GM18508 (cell line): ENCODE measurements around the gene SMIM22.
"Not testable (repeated sequence)": the region's sequence is repeated elsewhere in the genome, so short reads cannot be mapped to it uniquely, and the experiment has no call there.

Source experiments
- ATAC-seq: cut with Tn5 transposase; IDR thresholded peaks from one replicate; pipeline ENCODE4 v1.9.1; 2021; ENCODE audit warnings: moderate number of reproducible peaks; ENCODE audit not compliant: insufficient read depth, unreplicated experiment

SMIM22 gene

GRCh38 chr16:4768549-4769305 is 26.4 kb upstream of the SMIM22 start:
- peak; percentile 37 for ATAC-seq

DNA sequence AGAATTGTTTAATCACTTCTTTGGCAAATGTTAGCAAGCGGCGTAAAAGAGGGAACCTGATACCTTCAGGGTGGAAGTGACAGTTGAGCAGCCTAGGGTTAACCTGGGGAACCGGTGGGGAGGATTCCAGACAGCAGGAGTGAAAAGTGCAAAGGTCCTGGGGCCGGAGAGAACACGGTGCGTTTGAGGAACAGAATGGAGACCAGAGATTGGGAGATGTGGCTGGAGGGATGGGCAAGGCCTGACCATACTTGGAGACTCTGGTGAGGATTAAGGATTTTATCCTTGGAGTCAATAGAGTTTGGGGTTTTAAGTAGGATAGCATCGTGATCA is 25.9 kb upstream of the SMIM22 start:
- ATAC-seq, result no peak

GRCh38 chr16:4771646-4772045 is 23.5 kb upstream of the SMIM22 start:
- no peak for ATAC-seq

- ATAC-seq, result no peak
Observed at GRCh38 chr16:4772351-4772750, 22.8 kb upstream of the SMIM22 start.

- ATAC-seq, result no peak
Observed at GRCh38 chr16:4775005-4775404, 20.2 kb upstream of the SMIM22 start.

DNA sequence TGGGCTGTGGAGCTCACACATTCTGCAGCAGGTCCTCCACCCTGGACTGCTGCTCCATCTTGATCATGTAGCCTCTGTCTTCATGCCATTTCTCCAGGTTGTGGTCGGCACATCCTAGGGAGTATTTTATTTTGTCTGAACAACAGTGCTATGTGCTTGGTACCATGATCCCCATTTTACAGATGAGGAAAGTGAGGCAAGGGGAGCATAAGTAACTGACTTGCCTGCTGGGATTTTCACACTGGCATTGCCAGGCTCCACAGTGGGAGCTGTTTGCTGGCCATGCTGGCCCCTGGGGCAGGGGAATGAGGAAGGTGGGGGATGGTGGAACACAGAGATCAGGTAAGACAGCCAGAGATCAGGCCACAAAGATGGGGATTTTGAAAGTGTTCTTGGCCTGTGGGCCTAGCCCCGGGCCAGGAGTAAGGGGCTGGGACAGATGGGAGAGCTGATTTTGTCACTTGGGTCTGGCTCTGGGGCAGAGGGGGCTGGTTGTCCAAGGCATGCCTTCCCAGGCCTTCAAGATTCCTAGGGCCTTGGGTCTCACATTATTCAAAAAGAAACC is 18.9 kb upstream of the SMIM22 start:
- no peak for ATAC-seq

DNA sequence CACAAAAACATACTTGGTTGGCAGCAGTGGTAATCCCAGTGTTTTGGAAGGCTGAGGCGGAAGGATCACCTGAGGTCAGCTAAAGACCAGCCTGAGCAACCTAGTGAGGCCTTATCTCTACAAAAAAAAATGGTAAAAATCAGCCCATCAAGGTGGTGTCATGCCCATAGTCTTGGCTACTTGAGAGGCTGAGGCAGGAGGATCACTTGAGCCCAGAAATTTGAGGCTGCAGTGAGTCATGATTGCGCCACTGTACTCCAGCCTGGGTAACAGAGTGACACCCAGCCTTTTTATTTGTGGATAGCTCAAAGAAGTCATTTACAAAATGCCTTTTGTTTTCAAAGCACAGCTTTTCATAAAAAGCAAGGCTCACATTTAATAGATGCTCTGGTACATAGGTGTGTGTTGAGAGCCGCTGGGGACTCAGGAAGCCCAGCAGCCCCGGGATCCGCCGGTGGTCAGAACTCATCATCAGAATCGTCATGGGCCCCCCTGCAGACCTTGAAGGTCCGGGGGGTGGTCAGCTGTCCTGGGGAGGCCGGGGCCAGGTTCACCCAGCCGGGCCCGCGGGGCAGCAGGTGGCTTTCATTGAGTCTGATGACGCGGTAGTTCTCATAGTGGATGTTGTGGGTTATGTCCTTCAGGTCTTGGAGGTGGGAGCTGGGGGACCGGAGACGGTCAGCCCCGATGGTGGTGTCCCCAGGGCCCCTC is 17.7 kb upstream of the SMIM22 start:
- no peak for ATAC-seq

- ATAC-seq, result no peak
Observed at GRCh38 chr16:4778050-4778392, 17.1 kb upstream of the SMIM22 start.

DNA sequence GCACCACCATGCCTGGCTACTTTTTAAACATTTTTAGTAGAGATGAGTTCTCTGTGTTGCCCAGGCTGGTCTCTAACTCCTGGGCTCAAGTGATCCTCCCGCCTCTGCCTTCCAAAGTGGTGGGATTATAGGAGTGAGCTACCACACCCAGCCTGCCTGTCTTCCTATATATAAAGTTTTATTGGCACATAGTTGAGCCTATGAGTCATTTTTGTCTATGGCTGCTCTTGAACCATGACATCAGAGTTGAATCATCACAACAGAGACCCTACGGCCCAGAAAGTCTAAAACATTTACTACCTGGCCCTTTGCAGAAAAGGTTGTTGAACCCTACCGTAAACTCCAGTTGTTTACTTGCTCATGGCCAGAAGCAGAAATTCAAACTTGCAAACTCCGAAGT is 14.9 kb upstream of the SMIM22 start:
- ATAC-seq, result no peak

DNA sequence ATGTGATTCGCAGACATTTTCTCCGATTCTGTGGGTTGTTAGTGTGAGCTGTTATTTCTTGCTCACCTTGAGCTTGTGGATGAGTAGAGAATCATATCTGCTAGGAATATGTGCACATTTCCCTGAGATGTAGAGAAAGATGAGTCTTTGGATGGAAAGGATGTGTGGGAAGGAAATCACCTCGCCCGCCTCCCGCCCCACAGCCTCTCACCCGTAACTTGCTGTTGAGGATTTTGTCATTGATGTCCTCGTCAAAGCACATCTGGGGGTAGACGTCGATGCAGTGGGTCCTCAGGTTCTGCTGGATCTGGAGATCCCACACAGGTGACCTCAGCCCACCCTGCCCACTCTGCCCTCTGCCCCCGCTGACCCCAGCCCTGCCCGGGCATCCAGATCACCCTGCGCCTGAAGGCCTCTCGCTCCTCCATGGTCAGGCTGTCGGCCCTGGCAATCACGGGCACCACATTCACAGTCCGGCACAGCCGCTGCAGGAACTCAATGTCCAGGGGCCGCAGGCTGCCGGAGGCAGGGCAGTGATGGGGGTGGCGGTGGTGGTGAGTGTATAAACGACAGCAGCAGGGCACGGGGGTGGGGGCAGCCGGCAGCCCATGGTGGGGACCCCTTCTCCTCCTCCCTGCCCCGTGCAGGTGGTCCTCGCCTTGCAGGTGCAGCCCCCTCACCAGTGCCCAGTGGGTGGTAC is 11.8 kb upstream of the SMIM22 start:
- ATAC-seq, result no peak

- ATAC-seq, result no peak
Observed at GRCh38 chr16:4783951-4784336, 11.2 kb upstream of the SMIM22 start.

DNA sequence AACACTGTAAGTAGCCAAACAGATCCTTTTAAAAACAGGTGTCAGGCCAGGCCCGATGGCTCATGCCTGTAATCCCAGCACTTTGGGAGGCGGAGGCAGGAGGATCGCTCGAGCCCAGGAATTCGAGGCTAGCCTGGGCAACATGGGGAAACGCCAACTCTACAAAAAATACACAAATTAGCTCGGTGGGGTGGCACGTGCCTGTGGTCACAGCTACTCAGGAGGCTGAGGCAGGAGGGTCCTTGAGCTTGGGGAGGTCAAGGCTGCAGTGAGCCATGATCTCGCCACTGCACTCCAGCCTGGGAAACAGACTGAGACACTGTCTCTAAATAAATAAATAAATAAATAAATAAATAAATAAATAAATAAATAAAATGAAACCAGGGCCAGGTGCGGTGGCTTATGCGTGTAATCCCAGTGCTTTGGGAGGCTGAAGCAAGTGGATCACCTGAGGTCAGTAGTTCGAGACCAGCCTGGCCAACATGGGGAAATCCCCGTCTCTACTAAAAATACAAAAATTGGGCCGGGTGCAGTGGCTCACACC is 10.7 kb upstream of the SMIM22 start:
- ATAC-seq, result not testable (repeated sequence)

- no peak for ATAC-seq
Observed at GRCh38 chr16:4785758-4786433, 9.3 kb upstream of the SMIM22 start.

GRCh38 chr16:4787068-4787467 is 8.1 kb upstream of the SMIM22 start:
- no peak for ATAC-seq

GRCh38 chr16:4787627-4788482 is 7.3 kb upstream of the SMIM22 start, which contains the start of gene SEPTIN12:
TSS of gene SEPTIN12 (minus strand) at chr16:4788345. CDS start at chr16:4787645, 700 bp downstream.
- no peak for ATAC-seq

DNA sequence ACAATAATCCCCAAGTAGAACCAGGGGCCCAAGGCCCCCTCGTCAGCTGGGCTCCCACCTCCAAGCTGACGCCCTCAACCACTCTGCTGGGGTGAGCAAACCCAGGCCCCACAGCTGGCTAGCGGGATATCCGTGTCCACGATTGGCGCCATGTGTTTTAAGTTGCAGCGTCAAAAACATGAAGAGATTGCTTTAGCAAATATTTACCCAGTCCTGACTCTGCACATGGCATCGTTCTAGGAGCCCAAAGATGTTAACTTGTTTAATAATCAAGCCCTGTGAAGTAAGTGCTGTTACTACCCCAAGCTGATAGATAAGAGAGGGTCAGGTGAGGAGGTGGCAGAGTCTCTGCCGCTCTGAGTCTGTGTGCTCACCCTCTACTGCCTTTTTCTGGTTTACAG is 6.7 kb upstream of the SMIM22 start:
- ATAC-seq, result no peak

DNA sequence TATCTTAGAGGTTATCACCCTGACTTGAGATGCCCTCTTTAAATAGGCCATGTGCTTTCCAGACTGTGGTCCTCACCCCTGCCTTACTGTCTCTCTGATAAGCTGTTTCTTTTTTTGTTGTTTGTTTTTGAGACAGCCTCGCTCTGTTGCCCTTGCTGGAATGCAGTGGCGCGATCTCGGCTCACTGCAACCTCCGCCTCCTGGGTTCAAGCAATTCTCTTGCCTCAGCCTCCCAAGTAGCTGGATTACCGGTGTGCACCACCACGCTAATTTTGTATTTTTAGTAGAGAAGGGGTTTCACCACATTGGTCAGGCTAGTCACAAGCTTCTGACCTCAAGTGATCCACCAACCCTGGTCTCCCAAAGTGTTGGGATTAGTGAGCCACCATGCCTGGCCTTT is 6.3 kb upstream of the SMIM22 start:
- no peak for ATAC-seq

- no peak for ATAC-seq
Observed at GRCh38 chr16:4790261-4790660, 4.9 kb upstream of the SMIM22 start.

- no peak for ATAC-seq
Observed at GRCh38 chr16:4790871-4791270, 4.3 kb upstream of the SMIM22 start.
